ENCODE results near the gene NKAIN2. TPM values are rescaled to one million over a fixed set of nuclear protein-coding genes. Genes with fewer than 3 reads are reported as not detected.

Gene NKAIN2
- total RNA-seq, 1 donor from 2014 or later = 4.0 TPM

DNA sequence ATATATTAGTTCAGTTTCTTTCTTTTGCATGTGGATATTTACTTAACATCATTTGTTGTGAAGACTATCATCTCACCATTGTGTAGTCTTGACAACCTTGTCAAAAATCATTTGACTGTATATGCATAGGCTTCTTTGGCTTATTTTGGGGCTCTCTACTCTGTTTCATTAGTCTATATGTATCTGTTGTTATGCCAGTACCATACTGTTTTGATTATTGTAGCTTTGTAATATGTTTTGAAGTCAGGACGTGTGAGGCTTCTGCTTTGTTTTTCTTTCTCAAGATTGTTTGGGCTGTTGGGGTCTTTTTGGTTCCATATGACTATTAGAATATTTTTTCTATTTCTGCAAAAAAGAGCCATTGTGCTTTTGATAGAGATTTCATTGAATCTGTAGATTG is 870.4 kb downstream of the NKAIN2 start:
- Mint-ChIP-seq H3K9me3 (ENCODE audit: low read depth) (peaks cover 38% of the 10 kb centered on the region), H3K4me3 (ENCODE audit: unreplicated experiment) (no peak overlapping the region), H3K27me3 (ENCODE audit: low read depth) (no peaks in the 10 kb centered on the region), H3K27ac (ENCODE audit: unreplicated experiment) (no peak overlapping the region), H3K4me1 (ENCODE audit: low read depth) (peaks cover 52% of the 10 kb centered on the region), H3K36me3 (ENCODE audit: low read depth) (peaks cover 36% of the 10 kb centered on the region)
- TF ChIP-seq, protein P1, sequence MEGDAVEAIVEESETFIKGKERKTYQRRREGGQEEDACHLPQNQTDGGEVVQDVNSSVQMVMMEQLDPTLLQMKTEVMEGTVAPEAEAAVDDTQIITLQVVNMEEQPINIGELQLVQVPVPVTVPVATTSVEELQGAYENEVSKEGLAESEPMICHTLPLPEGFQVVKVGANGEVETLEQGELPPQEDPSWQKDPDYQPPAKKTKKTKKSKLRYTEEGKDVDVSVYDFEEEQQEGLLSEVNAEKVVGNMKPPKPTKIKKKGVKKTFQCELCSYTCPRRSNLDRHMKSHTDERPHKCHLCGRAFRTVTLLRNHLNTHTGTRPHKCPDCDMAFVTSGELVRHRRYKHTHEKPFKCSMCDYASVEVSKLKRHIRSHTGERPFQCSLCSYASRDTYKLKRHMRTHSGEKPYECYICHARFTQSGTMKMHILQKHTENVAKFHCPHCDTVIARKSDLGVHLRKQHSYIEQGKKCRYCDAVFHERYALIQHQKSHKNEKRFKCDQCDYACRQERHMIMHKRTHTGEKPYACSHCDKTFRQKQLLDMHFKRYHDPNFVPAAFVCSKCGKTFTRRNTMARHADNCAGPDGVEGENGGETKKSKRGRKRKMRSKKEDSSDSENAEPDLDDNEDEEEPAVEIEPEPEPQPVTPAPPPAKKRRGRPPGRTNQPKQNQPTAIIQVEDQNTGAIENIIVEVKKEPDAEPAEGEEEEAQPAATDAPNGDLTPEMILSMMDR (IDR thresholded peaks at IDR 0.05) = no peak
- DNase-seq (ENCODE audit: low spot score) = no peak

DNA sequence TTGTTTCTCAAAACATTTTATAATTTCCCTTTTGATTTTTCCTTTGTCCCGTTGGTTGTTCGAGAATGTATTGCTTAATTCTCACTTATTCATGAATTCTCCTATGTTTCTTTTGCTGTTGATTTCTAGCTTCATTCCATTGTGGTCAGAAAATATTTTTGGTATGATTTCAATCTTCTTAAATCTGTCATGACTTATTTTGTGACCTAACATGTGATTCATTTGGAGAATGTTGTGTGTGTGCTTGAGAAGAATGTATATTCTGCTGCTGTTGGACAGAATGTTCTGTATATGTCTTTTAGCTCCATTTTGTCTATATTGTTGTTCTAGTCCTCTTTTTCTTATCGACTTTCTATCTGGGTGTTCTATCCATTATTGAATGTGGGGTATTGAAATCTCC is 872.4 kb downstream of the NKAIN2 start:
- H3K4me3 Mint-ChIP-seq (ENCODE audit: unreplicated experiment) = no peak overlapping the region
- no peaks in the 10 kb centered on the region for H3K27me3 Mint-ChIP-seq (ENCODE audit: low read depth)
- peaks cover 32% of the 10 kb centered on the region for H3K4me1 Mint-ChIP-seq (ENCODE audit: low read depth)
- H3K27ac Mint-ChIP-seq (ENCODE audit: unreplicated experiment) = peak overlapping the region; percentile 78
- H3K36me3 Mint-ChIP-seq (ENCODE audit: low read depth) = peaks cover 42% of the 10 kb centered on the region
- peaks cover 45% of the 10 kb centered on the region for H3K9me3 Mint-ChIP-seq (ENCODE audit: low read depth)
- TF ChIP-seq, protein P1 (IDR thresholded peaks at IDR 0.05) = no peak
- DNase-seq (ENCODE audit: low spot score) = no peak

DNA sequence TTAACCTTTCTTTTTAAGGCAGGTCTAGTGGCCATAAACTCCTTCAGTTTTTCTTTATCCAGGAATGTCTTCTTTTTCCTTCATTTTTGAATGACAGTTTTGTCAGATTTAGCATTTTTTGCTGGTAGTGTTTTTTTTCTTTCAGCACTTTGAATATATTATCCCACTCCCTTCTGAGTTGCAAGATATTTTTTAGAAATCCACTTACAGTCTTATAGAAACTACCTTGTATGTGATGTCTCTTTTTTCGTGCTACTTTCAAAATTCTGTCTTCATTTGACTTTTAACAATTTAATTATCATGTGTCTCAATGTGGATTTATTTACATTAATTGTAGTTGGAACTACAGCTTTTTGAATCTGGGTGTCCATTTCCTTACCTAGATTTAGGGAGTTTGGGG is 874.2 kb downstream of the NKAIN2 start:
- DNase-seq (ENCODE audit: low spot score) = no peak
- Mint-ChIP-seq H3K9me3 (ENCODE audit: low read depth) (peaks cover 45% of the 10 kb centered on the region), H3K4me3 (ENCODE audit: unreplicated experiment) (no peak overlapping the region), H3K27me3 (ENCODE audit: low read depth) (no peaks in the 10 kb centered on the region), H3K36me3 (ENCODE audit: low read depth) (peaks cover 41% of the 10 kb centered on the region), H3K27ac (ENCODE audit: unreplicated experiment) (no peak overlapping the region), H3K4me1 (ENCODE audit: low read depth) (peaks cover 31% of the 10 kb centered on the region)
- TF ChIP-seq, protein P1 (IDR thresholded peaks at IDR 0.05) = no peak

DNA sequence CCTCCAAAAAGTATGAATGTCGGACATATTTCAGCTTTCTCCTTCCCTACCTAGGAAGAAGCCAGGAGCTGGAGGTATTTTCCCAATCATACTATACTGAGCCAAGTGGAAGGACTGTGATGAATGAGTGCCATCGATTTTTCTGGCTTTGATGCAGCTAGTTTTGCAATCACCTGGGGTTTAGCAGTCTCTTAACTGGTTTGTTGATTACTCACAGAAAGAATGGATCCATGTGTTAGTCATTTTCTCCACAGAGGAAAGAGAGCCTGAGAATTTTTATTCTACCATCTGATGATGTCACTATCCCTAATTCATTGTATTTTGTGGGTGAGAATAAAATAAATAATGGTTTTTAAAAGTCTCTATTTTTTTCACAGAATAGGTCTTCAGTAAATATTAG is 875.7 kb downstream of the NKAIN2 start:
- no peaks in the 10 kb centered on the region for H3K27me3 Mint-ChIP-seq (ENCODE audit: low read depth)
- TF ChIP-seq, protein P1 (IDR thresholded peaks at IDR 0.05) = no peak
- no peak overlapping the region for H3K4me3 Mint-ChIP-seq (ENCODE audit: unreplicated experiment)
- peaks cover 31% of the 10 kb centered on the region for H3K4me1 Mint-ChIP-seq (ENCODE audit: low read depth)
- peaks cover 38% of the 10 kb centered on the region for H3K9me3 Mint-ChIP-seq (ENCODE audit: low read depth)
- H3K36me3 Mint-ChIP-seq (ENCODE audit: low read depth) = peaks cover 31% of the 10 kb centered on the region
- no peak for DNase-seq (ENCODE audit: low spot score)
- H3K27ac Mint-ChIP-seq (ENCODE audit: unreplicated experiment) = no peak overlapping the region

DNA sequence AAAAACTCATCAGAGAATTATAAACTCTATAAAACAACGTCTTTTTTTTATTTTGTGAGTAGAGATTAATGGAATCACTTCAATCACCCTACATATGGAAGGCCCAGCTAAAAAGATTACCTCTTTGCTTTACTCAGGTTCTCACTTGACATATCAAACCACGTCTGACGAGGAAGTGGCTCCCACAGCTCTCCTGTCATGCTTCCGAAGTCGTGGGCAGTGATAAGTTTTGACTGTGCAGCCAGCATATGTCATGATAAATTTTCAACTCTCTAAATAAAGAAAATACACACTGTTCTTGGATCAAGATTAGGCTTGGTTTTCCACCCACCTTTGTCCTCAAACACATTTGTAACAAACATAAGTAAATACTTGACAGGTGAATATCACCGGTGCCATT is 879.1 kb downstream of the NKAIN2 start:
- TF ChIP-seq, protein P1 (IDR thresholded peaks at IDR 0.05) = no peak
- no peak overlapping the region for H3K27ac Mint-ChIP-seq (ENCODE audit: unreplicated experiment)
- peaks cover 18% of the 10 kb centered on the region for H3K4me1 Mint-ChIP-seq (ENCODE audit: low read depth)
- peaks cover 18% of the 10 kb centered on the region for H3K36me3 Mint-ChIP-seq (ENCODE audit: low read depth)
- no peak for DNase-seq (ENCODE audit: low spot score)
- no peaks in the 10 kb centered on the region for H3K27me3 Mint-ChIP-seq (ENCODE audit: low read depth)
- peaks cover 25% of the 10 kb centered on the region for H3K9me3 Mint-ChIP-seq (ENCODE audit: low read depth)
- no peak overlapping the region for H3K4me3 Mint-ChIP-seq (ENCODE audit: unreplicated experiment)
